GM21526 (cell line): Measurements from ENCODE around the gene SEMA5B.

ENCODE experiments used
- ATAC-seq: cut with Tn5 transposase; IDR thresholded peaks from one replicate; pipeline ENCODE4 v1.9.1; 2021; ENCODE audit warnings: moderate library complexity; ENCODE audit not compliant: unreplicated experiment, low FRiP score

The SEMA5B gene

GRCh38 chr3:122998856-122999255, 28.7 kb downstream of the SEMA5B start:
- no peak for ATAC-seq

DNA sequence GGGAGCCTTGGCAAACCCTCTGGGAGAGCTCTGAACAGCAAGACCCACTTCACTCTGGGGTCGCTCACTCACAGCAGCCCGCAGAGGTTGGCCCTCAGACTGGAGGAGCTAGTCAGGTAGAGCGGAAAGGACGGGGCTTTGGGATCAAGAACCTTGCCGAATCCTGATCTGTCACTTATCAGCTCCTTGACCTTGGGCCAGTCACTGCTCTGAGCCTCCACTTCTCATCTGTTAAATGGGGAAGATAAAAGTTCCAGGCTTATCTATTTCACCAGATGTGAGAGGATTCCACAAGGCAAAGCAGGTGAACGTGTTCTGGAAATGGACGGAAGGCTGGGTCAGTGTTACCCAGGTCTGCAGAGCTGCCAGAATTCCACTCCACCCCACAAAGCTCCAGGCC, 29.4 kb downstream of the SEMA5B start:
- ATAC-seq, result no peak

- ATAC-seq, result no peak
Observed at GRCh38 chr3:122996038-122996580, 31.5 kb downstream of the SEMA5B start.

DNA sequence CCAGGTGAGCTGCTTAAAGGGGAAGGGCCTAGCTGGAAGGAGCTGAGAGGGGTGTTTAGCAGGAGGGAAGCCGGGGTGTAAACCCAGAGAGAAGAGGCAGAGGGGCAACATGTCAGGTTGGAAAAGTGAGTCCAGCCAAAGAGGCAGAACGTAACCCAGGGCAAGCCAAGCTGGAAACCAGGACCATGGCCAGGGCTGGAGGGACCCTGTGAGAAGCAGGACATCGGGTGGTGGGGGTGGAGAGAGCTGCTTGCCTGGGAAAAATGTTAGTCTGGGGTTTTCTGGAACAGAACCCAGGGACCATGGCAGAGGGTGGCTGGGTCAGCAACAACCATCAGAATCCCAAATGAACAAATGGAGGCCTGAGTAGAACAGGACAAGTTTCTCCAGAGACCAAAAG, 32.6 kb downstream of the SEMA5B start:
- no peak for ATAC-seq

- no peak for ATAC-seq
Observed at GRCh38 chr3:122993124-122993978, 34.2 kb downstream of the SEMA5B start.

DNA sequence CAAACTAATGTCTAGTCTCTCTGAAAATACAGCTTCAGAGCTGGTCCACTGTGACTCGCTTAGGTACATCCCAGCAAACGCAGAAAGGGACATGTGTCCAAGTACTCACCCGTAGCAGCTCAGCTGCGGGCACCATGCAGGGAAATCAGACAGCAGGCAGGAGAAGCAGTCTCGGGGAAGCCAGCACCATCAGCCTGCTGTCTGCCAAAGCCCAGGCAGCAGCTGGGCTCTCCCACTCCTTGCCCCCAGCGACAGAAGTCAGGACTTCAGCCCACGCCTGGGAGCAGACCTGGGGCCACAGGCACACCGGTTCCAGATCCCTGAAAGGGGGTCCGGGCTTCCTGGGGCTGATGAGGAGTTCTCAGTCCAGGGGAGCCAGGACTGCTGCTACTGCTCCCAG, 34.9 kb downstream of the SEMA5B start:
- no peak for ATAC-seq

DNA sequence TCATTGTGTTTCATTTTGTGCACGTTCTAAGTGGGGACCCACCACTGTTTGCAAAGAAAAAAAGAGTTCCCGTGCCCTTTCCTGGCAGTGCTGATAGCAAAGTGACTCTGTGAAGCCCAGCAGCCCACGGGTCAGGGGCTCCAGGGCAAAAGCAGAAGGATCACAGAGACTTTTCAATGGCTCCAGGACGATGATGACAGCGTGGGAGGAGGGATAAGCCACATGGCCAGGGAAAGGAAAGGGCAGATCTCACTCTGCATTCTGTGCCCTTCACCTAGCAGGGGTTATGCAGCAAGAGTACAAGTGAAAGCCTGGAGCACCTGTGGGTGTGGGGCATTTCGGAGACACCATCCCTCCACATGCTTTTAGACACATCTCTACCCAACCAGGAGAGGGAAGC, 35.4 kb downstream of the SEMA5B start:
- no peak for ATAC-seq

GRCh38 chr3:122991236-122991985, 36.2 kb downstream of the SEMA5B start:
- no peak for ATAC-seq

GRCh38 chr3:122989856-122990575, 37.5 kb downstream of the SEMA5B start:
- ATAC-seq, result no peak

- ATAC-seq, result no peak
Observed at GRCh38 chr3:122988508-122988907, 39.1 kb downstream of the SEMA5B start.

DNA sequence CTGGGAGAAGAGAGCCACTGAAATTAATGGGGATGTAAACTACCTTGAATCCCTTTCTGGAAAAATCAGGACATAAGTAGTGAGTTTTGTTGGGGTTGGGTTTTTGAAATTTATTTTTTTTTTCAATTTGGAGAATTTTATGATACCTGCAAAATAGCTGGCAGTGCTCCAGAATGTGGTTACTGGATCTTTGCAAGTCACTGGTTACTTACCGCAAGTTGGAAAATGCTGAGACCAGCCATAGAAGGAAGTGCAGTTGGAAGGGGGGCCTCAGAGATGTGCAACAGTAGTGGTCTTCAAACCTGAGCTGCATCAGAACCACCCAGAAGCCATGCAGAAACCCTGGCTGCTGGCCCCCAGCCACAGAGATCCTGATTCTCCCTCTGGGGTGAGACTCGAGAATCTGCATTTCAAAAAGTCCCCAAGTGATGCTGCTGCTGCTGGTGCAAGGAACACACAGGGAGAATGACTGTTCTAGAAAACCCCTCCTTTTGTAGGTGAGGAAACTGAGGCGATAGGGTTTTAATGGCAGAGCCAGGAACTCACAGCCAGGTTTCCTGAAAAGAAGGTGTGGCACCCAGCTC, 39.7 kb downstream of the SEMA5B start:
- no peak for ATAC-seq

DNA sequence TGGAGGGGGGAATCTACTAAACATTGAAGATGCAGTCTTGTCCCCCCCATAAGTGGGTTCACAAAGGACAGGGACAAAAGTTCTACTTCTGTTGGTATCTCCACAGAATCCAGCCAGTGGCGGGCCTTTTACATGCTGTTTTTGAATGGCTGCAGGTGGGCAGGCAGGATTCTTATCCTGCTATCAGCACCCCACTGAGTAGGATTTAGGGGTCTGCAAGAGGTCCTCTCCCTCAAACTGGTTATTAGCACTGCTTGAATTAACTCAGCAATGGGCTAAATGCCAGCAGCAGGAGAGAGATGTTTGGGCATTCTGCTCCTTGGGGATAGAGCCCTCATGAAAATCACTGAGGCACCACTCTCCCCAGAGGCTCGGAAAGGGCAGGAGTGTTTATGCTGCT, 40.3 kb downstream of the SEMA5B start:
- ATAC-seq, result no peak

DNA sequence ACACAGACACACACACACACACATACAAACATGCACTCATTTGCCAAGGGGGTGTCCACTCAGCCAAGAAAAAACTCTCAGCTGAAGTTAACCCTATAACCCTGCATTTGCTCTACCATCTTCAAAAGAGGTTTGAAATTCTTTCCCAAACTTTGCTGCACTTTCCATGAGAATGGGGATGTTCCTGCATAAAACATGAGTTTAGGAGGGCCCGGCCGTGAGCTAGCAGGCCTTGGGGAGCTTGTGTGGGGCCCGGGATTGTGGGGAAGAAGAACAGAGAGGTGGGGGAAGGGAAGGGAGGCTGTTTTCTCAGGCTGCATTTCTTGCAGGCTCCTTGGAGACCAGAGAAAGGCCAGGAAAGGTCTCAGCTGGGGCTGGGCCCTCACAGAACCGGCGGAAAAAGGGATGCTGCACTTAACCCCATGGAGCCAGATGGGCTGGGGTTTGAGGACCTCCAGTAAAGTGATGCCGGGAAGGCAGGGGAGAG, 40.8 kb downstream of the SEMA5B start:
- no peak for ATAC-seq

DNA sequence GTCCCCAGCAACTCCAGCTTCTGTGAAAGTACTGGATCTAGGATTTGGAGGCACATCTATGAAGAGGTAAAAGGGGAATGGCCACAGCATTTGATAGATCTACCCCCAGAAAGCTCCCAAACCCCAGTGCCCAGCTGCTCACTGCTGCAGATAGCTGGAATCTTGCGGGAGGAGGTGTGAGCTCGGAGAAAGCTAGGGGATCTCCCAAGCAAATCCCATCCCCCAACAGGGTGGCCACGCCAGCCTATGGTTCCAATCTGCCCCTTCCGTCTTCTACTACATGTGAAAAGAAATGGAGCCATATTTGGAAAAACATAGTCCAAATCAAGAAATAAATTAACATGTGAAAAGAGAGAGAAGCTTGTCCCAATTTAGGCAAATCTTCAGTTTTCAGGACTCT, 42.0 kb downstream of the SEMA5B start:
- ATAC-seq, result no peak

DNA sequence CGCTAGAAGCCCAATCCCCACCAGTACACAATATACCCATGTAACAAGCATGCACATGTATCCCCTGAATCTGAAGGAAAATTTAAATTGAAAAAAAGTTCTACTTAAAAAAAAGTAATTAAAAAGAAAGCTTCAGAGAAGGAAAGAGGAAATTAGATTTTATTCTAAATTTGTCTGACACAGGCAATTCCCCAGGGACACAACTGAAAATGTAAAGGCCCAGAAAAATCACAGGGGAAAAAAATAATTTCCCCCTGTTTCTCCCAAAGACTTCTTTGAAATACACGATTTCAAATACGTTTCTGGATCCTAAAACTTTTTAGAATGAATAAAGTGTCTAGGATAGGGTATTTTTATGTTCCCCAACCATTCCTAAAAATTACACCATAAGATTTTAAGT, 42.9 kb downstream of the SEMA5B start:
- no peak for ATAC-seq

DNA sequence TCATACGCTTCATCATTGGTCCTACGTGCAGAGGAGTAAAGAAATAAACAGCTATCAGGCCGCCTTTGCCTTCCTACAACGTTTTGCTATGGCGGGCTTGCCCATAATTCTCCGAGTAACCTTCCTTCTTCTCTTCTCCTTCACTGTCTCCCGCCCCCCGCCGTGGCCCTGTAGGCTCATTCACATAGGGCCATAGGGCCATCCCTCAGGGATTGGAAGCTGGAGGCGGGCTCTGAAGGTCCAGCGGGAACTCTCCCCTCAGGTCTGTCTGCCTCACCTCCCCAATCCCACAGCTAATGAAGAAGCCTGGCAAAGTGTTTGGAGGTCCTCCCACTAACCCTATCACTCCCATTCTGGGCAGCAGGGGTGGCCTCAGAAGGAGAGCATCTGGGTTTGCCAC, 43.6 kb downstream of the SEMA5B start:
- ATAC-seq, result no peak

DNA sequence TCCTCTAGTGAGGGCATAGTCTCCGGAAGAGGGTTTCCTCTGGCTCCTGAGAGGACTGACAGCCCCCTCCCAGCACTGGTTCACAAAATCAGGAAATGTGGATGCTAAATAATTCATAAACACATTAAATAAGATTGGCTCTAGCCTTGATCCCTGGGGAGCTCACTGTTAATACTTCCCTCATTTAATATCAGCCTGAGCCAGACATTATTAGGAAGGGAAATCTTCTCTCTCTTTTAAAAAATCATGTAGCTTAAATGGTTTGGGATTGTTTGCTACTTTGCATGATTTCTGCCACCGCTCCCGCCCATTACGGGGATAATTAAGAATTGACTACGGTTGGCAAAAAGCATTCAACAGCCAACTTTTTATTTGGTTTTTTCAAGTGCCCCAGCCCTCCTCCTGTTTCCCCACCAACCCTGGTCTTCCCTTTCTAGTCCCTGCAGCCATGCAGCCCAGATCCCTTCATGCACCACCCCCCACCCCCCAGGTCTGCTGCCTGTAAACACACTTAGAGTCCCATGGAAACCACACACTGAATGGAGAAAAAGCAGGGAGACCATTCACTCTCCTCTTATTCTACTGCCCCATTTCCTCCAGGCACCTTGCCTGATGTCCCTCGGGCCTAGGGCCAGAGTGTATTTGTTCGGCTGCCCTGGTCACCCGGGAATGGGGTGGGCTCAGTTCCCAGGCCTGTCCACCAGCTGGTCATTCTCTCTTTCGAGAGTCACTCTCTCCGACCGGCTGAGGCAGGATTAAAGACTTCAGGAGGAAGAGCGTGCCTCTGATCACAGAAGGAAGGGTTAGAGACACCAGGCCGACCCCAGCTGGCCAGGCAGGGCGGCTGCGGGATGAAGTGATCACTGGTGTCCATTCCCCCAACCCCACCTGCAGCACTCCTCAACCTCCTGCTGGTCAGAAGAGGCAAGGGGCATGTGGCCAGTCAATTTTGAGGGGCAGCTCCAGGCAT, 45.1 kb downstream of the SEMA5B start:
- no peak for ATAC-seq

DNA sequence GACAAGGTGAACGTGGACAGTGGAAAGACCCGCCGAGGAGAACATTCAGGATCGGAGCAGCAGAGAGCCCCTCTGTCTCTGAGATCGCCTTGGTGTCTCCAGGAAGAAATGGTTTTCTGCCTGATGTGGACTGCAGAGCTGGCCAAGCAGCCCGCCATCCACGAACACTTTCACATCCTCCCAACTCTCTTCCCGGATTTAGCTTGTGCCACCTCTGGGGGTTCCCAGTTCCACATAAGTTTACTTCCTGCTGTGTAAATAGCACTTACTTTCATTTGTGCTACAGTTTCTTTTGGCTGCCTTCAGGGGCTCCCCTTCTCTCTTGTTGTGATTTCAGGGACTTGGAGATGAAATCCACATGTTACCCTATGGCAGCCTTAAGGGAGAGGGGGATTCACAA, 48.4 kb downstream of the SEMA5B start:
- no peak for ATAC-seq

DNA sequence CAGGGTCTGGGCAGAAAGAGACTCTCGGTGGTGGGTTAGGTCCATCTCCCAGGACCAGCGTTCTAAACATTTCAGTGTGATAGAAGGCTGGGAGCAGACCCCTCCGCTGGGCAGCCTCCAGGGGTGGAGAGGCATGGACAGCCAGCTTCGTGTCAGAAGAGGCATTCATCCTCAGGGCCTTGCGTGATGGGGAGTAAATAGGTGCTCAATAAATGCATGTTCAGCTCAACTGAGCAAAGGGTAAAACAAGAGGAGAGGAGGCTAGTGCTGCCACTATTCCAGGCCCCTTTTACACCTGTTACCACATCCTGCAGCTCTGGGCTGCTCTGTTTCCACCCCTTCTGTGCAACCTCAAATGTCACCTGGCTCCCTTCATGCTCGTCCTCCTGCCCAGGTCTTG, 49.0 kb downstream of the SEMA5B start:
- no peak for ATAC-seq
